A549 (cell line): ENCODE results near the gene OR10D3. TPM values are rescaled to one million over a fixed set of nuclear protein-coding genes. Genes with fewer than 3 reads are reported as not detected.
"Not testable (repeated sequence)": the region's sequence is repeated elsewhere in the genome, so short reads cannot be mapped to it uniquely, and the experiment has no call there.

Source experiments
- ATAC-seq, 2 experiments: fragments of 200-7000 bp in 1 of 2; fragments of >200 bp in 1 of 2; cut with Nextera tagmentation in 1 of 2; cut with Tn5 transposase in 1 of 2; 3 replicates each; pipeline versions ENCODE4 v1.8.0 to v1.9.1; 2018 to 2020; ENCODE audit warnings: mild to moderate bottlenecking in 1 of 2, moderate library complexity in 1 of 2
- CTCF ChIA-PET: fragments of 300-600 bp; sonication (Branson Sonifier 250); formaldehyde crosslinking; extraction: SDS; loops from one replicate; lab custom pipeline; 2021; ENCODE audit warnings: antibody characterized with exemption, inconsistent platforms; lab: Yijun Ruan, JAX
- POLR2A ChIA-PET: fragments of 350-600 bp; formaldehyde crosslinking; extraction: SDS; loops from one replicate; lab custom pipeline; 2021; ENCODE audit warnings: antibody characterized with exemption, inconsistent platforms; lab: Yijun Ruan, JAX
- DNase-seq, 2 experiments: peaks; one replicate each; pipeline versions ENCODE4 v3.0.0 to v3.0.0-alpha.2; 2011 to 2016; ENCODE audit warnings: low read depth in 1 of 2, low spot score in 1 of 2
- FAIRE-seq: peaks from 2 replicates; lab custom pipeline; 2011; peaks lifted over from hg19 to GRCh38; lab: Jason Lieb, UNC
- H3K27ac ChIP-seq, 2 experiments: fragments of >200 bp; sonication (Bioruptor Twin); formaldehyde crosslinking; 3 replicates each; pipeline ENCODE4 v1.5.1; 2016 to 2017
- H3K4me1 ChIP-seq: fragments of >200 bp; sonication (Bioruptor Twin); formaldehyde crosslinking; 3 replicates; pipeline ENCODE4 v1.6.1; 2016
- H3K4me2 ChIP-seq: fragments of >200 bp; sonication (Bioruptor Twin); formaldehyde crosslinking; 3 replicates; pipeline ENCODE4 v1.6.1; 2016
- H3K4me3 ChIP-seq: fragments of >200 bp; sonication (Bioruptor Twin); formaldehyde crosslinking; 3 replicates; pipeline ENCODE4 v1.5.1; 2016
- H3K9me3 ChIP-seq: fragments of >200 bp; sonication (Bioruptor Twin); formaldehyde crosslinking; 3 replicates; pipeline ENCODE4 v1.6.1; 2016
- ATOH8 ChIP-seq: fragments of 250-450 bp; sonication (Bioruptor Pico); IDR thresholded peaks from 2 replicates; pipeline ENCODE4 v1.5.0; 2020; ENCODE audit warnings: low read depth, mild to moderate bottlenecking, moderate library complexity
- CHD2 ChIP-seq: fragments of 150-350 bp; IDR thresholded peaks from 2 replicates; pipeline ENCODE4 v1.6.1; 2014; ENCODE audit warnings: low read length; ENCODE audit not compliant: partially characterized antibody
- E2F6 ChIP-seq: IDR thresholded peaks from 2 replicates; pipeline ENCODE4 v1.6.1; 2012; ENCODE audit warnings: low read depth, borderline replicate concordance
- EHMT2 ChIP-seq: fragments of 200-600 bp; sonication (generic); IDR thresholded peaks from 2 replicates; pipeline ENCODE4 v1.6.1; 2016; ENCODE audit warnings: antibody characterized with exemption, low read depth, mild to moderate bottlenecking, moderate library complexity
- ELK1 ChIP-seq: fragments of 150-350 bp; IDR thresholded peaks from 2 replicates; pipeline ENCODE4 v1.6.1; 2014; ENCODE audit warnings: low read depth, mild to moderate bottlenecking, low read length
- EP300 ChIP-seq, 2 experiments: fragments of >200 bp; sonication (Bioruptor Twin); formaldehyde crosslinking; IDR thresholded peaks; 2 replicates in 1 of 2; 3 replicates in 1 of 2; pipeline ENCODE4 v1.6.1; 2016 to 2017
- ESRRA ChIP-seq: fragments of 150-350 bp; IDR thresholded peaks from 2 replicates; pipeline ENCODE4 v1.6.1; 2014; ENCODE audit warnings: mild to moderate bottlenecking, low read length, borderline replicate concordance
- FOSL2 ChIP-seq, 2 experiments: fragments of 450-650 bp in 1 of 2; fragments of >200 bp in 1 of 2; sonication (Bioruptor Twin) in 1 of 2; formaldehyde crosslinking; IDR thresholded peaks; 2 replicates each; pipeline versions ENCODE4 v1.5.0 to v1.6.1; 2016 to 2020; ENCODE audit warnings: mild to moderate bottlenecking in 1 of 2, moderate library complexity in 1 of 2
- GATA3 ChIP-seq: IDR thresholded peaks from 2 replicates; pipeline ENCODE4 v1.6.1; 2012; ENCODE audit warnings: borderline replicate concordance
- HOXA7 ChIP-seq: fragments of 250-450 bp; sonication (Bioruptor Pico); IDR thresholded peaks from 2 replicates; pipeline ENCODE4 v1.5.0; 2020; ENCODE audit warnings: mild to moderate bottlenecking, moderate library complexity
- HOXB5 ChIP-seq: fragments of 250-450 bp; sonication (Bioruptor Pico); IDR thresholded peaks from 2 replicates; pipeline ENCODE4 v1.5.0; 2020; ENCODE audit warnings: mild to moderate bottlenecking, moderate library complexity
- KDM5A ChIP-seq: fragments of 200-600 bp; sonication (generic); IDR thresholded peaks from 2 replicates; pipeline ENCODE4 v1.6.1; 2016; ENCODE audit warnings: antibody characterized with exemption, mild to moderate bottlenecking
- MAFK ChIP-seq: fragments of 450-650 bp; IDR thresholded peaks from 2 replicates; pipeline ENCODE4 v1.6.1; 2014; ENCODE audit not compliant: partially characterized antibody
- MYC ChIP-seq: IDR thresholded peaks from 2 replicates; pipeline ENCODE4 v1.6.1; 2012; ENCODE audit warnings: mild to moderate bottlenecking, inconsistent platforms, low read length, improper control_type of control experiment, borderline replicate concordance
- NFE2L2 ChIP-seq: fragments of 150-350 bp; conservative IDR thresholded peaks from 2 replicates; pipeline ENCODE4 v1.6.1; 2014; ENCODE audit warnings: low read length
- PHF8 ChIP-seq: fragments of 200-600 bp; sonication (generic); IDR thresholded peaks from 2 replicates; pipeline ENCODE4 v1.6.1; 2016; ENCODE audit warnings: low read depth, mild to moderate bottlenecking, antibody characterized with exemption, moderate library complexity, borderline replicate concordance
- RAD21 ChIP-seq, 2 experiments: fragments of >200 bp in 1 of 2; sonication (Bioruptor Twin) in 1 of 2; formaldehyde crosslinking in 1 of 2; IDR thresholded peaks in 1 of 2; conservative IDR thresholded peaks in 1 of 2; 2 replicates in 1 of 2; 3 replicates in 1 of 2; pipeline ENCODE4 v1.6.1; 2012 to 2018; ENCODE audit warnings: inconsistent platforms in 1 of 2
- RARB ChIP-seq: fragments of 250-450 bp; sonication (Bioruptor Pico); IDR thresholded peaks from 2 replicates; pipeline ENCODE4 v1.8.0; 2021; ENCODE audit warnings: mild to moderate bottlenecking, moderate library complexity
- RFX5 ChIP-seq: fragments of 450-650 bp; IDR thresholded peaks from 2 replicates; pipeline ENCODE4 v1.7.1; 2014; ENCODE audit warnings: antibody characterized with exemption, mild to moderate bottlenecking, moderate library complexity
- RNF2 ChIP-seq: fragments of 200-600 bp; sonication (generic); IDR thresholded peaks from 2 replicates; pipeline ENCODE4 v1.6.1; 2016; ENCODE audit warnings: low read depth, mild to moderate bottlenecking, antibody characterized with exemption, moderate library complexity, borderline replicate concordance
- SREBF2 ChIP-seq: fragments of 450-650 bp; IDR thresholded peaks from 2 replicates; pipeline ENCODE4 v1.6.1; 2014; ENCODE audit warnings: mild to moderate bottlenecking, moderate library complexity
- TFCP2L1 ChIP-seq: fragments of 250-450 bp; sonication (Bioruptor Pico); IDR thresholded peaks from 2 replicates; pipeline ENCODE4 v1.5.0; 2021; ENCODE audit warnings: mild to moderate bottlenecking
- TP53 ChIP-seq: fragments of 250-450 bp; sonication (Bioruptor Pico); IDR thresholded peaks from 2 replicates; pipeline ENCODE4 v1.5.0; 2021; ENCODE audit warnings: mild to moderate bottlenecking, moderate library complexity
- USF2 ChIP-seq: fragments of 450-650 bp; IDR thresholded peaks from 2 replicates; pipeline ENCODE4 v1.6.1; 2014; ENCODE audit warnings: antibody characterized with exemption
- ZFP36 ChIP-seq: fragments of 450-650 bp; IDR thresholded peaks from 2 replicates; pipeline ENCODE4 v1.6.1; 2014; ENCODE audit warnings: borderline replicate concordance; ENCODE audit not compliant: partially characterized antibody
- WGBS: methylation state at CpG from one replicate; pipeline ENCODE4 v1.1.6; 2017; ENCODE audit errors: missing lambda C conversion rate; 5-methylcytosine and 5-hydroxymethylcytosine counted together
- polyA plus RNA-seq, 4 experiments: library from polyadenylated mRNA; depleted of rRNA in 3 of 4; stranded (reverse); fragments of >200 nt; fragmentation: RNase III in 1 of 4; extraction: RNeasy Plus Mini Kit Qiagen cat#74134 plus additional on column Dnase treatment in 1 of 4; gene quantifications; 2 replicates in 3 of 4; 3 replicates in 1 of 4; pipeline ENCODE4 v1.2.3, GENCODE V29; 2011 to 2017

OR10D3 gene
- polyA plus RNA-seq, 2 of the 4 experiments (the other 2 are of a cell fraction): not detected

GRCh38 chr11:124222407-124222806, 39.3 kb downstream of the OR10D3 start:
- ATAC-seq: no peak
- TF ChIP-seq CHD2 (no peak), ELK1 (no peak), HOXB5 (no peak), GATA3 (no peak), ZFP36 (no peak), HOXA7 (CRISPR knock-in tag) (no peak), RARB (no peak), EP300 (IDR thresholded peaks at IDR 0.05) (no peak), EHMT2 (no peak), ESRRA (no peak), RNF2 (no peak), USF2 (no peak), KDM5A (no peak), PHF8 (no peak), RFX5 (no peak)
- H3K9me3 ChIP-seq: no peaks in the 10 kb centered on the region
- H3K4me3 ChIP-seq: no peak overlapping the region
- no peak overlapping the region for H3K27ac ChIP-seq
- no peak for DNase-seq
- H3K4me2 ChIP-seq: no peak overlapping the region
- WGBS: 6% methylated on average over 2 of the region's 2 CpGs
- CTCF ChIA-PET: no interaction called here
- POLR2A ChIA-PET: no interaction called here
- no peaks in the 10 kb centered on the region for H3K4me1 ChIP-seq
- FAIRE-seq: no peak

GRCh38 chr11:124224618-124225423, 41.7 kb downstream of the OR10D3 start:
- DNase-seq, FAIRE-seq, H3K27ac ChIP-seq, ATAC-seq, H3K4me1 ChIP-seq, H3K4me3 ChIP-seq, POLR2A ChIA-PET, H3K4me2 ChIP-seq, H3K9me3 ChIP-seq: not testable (repeated sequence)
- CTCF ChIA-PET: interaction anchor here (0.6 kb wide), 1 partner anchor 155 kb away, joined by 3 read pairs; no protein-coding TSS in a partner anchor
- 42% methylated on average over 9 of the region's 9 CpGs for WGBS

- 3% methylated on average over 1 of the region's 1 CpG for WGBS
- DNase-seq (no peak), FAIRE-seq (no peak), ATAC-seq (no peak)
- Histone ChIP-seq H3K9me3 (no peaks in the 10 kb centered on the region), H3K4me2 (no peak overlapping the region), H3K4me1 (no peaks in the 10 kb centered on the region), H3K27ac (no peak overlapping the region), H3K4me3 (no peak overlapping the region)
- POLR2A ChIA-PET: no interaction called here
- TF ChIP-seq FOSL2 (IDR thresholded peaks at IDR 0.05): no peak
- TF ChIP-seq FOSL2 (CRISPR knock-in tag; IDR thresholded peaks at IDR 0.05): no peak
- no peak for TF ChIP-seq ESRRA
- no peak for TF ChIP-seq PHF8
- TF ChIP-seq MAFK: no peak
- no peak for TF ChIP-seq SREBF2
- TF ChIP-seq EHMT2: no peak
- no peak for TF ChIP-seq ATOH8
- no peak for TF ChIP-seq MYC
- no peak for TF ChIP-seq RAD21 (conservative IDR thresholded peaks at IDR 0.05 in 1 of 2, IDR thresholded peaks at IDR 0.05 in 1 of 2)
- no peak for TF ChIP-seq TFCP2L1 (CRISPR knock-in tag)
- TF ChIP-seq GATA3: no peak
- no peak for TF ChIP-seq NFE2L2
- TF ChIP-seq E2F6: no peak
- no peak for TF ChIP-seq TP53 (CRISPR knock-in tag)
- CTCF ChIA-PET: no interaction called here
These were observed 42.3 kb downstream of the OR10D3 start for GRCh38 chr11:124225471-124225870.
